Activated CD8-positive, alpha-beta memory T cell treated with anti-CD3 and anti-CD28 coated beads for 24 hours (primary cell): Measurements from ENCODE around the gene CYP2W1.

Experiments used
- DNase-seq: peaks from one replicate; pipeline ENCODE4 v3.0.0-alpha.2; 2020

The CYP2W1 gene

GRCh38 chr7:984361-985126 lies 1.6 kb downstream of the CYP2W1 start:
- DNase-seq = no peak

- no peak for DNase-seq
Observed at GRCh38 chr7:985127-985416, 2.1 kb downstream of the CYP2W1 start.

GRCh38 chr7:985915-986741 lies 3.1 kb downstream of the CYP2W1 start:
- no peak for DNase-seq

GRCh38 chr7:986766-987751 lies 4.1 kb downstream of the CYP2W1 start:
- no peak for DNase-seq

GRCh38 chr7:987909-988308 lies 4.9 kb downstream of the CYP2W1 start:
- DNase-seq = no peak

GRCh38 chr7:988426-988911 lies 5.5 kb downstream of the CYP2W1 start:
- no peak for DNase-seq

GRCh38 chr7:988963-989529 lies 6.1 kb downstream of the CYP2W1 start:
- DNase-seq = no peak

GRCh38 chr7:990352-990932 lies 7.5 kb downstream of the CYP2W1 start:
- DNase-seq = no peak

- DNase-seq = no peak
Observed at GRCh38 chr7:990933-991728, 8.2 kb downstream of the CYP2W1 start.

- DNase-seq = no peak
Observed at GRCh38 chr7:991729-992656, 9.0 kb downstream of the CYP2W1 start.

GRCh38 chr7:992709-993607 lies 10.0 kb downstream of the CYP2W1 start:
- peak; percentile 97 for DNase-seq

GRCh38 chr7:994592-995308 lies 11.8 kb downstream of the CYP2W1 start:
- no peak for DNase-seq

- DNase-seq = no peak
Observed at GRCh38 chr7:995571-995970, 12.6 kb downstream of the CYP2W1 start.

- DNase-seq = no peak
Observed at GRCh38 chr7:996079-996872, 13.3 kb downstream of the CYP2W1 start.

GRCh38 chr7:997404-998395 lies 14.7 kb downstream of the CYP2W1 start:
- no peak for DNase-seq

GRCh38 chr7:999149-999879 lies 16.3 kb downstream of the CYP2W1 start:
- DNase-seq = no peak
